ENCODE results near the gene STN1.

Gene STN1

DNA sequence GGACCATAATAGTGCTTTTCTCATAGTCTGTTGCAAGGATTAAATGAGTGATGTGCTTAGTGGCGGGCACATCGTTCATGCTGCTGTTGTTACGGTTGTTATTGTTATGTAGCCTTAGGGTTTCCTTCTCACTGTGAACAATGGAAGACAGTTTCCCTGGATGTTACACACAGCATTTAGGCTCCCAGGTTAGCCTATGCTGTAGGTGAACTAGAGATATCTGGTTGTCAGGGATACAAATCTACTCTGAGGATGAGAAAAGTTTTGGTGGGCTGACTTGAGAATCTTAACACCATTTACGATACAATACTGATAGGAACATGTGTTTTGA is 77.3 kb downstream of the STN1 start:
- no peak for DNase-seq

DNA sequence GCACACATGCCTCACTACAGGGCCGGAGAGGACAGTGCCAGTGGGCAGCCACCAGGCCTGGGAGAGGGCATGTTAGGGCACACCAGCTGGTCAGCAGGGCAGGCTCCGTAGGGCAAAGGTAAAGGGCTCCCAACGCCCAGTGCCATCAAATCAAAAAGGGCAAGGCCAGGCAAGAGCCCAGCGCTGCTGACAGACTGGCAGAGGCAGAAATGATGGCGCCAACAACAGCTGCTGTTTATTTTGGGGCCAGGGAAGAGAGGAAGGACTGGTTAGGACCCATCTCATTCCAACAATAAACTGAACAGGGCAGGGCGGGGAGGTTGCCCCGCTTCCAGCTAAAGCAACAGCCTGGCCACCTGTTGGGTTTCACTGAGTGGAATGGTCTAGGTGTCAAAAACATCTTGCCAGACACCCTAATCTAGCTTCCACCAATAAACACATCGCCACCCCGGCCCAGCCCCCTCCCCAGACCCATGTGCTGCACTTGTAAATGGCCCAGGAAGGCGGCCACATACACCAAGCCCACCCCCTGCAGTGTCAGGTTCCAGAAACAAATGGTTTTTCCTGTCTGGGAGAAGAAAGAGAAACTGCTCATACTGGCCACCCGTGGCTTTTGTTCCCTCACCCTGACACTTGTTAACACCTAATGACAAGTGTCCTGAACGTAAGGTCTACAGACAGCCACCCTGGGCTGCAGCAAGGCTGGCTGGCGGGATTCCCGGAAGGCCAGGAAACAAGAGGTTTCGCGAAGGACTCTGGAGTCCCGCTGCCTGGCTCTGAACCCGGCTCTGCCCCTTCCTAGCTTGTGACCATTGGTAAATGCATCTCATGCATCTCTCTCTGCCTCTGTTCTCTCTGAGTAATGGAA is 77.9 kb downstream of the STN1 start:
- DNase-seq = peak; percentile 60

DNA sequence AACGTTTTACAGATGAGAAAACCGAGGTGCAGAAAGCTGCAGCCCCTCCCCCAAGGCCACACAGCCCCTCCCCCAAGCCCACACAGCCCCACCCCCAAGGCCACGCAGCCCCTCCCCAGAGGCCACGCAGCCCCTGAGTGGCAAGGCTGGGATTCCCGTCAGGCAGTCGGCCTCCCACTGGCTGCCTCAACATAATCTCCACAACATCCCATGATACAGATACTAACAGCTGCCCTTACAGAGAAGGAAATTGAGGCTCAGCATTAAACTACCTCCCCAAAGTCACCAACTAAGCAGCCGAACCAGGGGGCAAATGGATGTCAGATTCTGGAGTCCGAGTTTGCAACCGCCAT is 78.5 kb downstream of the STN1 start:
- no peak for DNase-seq

DNA sequence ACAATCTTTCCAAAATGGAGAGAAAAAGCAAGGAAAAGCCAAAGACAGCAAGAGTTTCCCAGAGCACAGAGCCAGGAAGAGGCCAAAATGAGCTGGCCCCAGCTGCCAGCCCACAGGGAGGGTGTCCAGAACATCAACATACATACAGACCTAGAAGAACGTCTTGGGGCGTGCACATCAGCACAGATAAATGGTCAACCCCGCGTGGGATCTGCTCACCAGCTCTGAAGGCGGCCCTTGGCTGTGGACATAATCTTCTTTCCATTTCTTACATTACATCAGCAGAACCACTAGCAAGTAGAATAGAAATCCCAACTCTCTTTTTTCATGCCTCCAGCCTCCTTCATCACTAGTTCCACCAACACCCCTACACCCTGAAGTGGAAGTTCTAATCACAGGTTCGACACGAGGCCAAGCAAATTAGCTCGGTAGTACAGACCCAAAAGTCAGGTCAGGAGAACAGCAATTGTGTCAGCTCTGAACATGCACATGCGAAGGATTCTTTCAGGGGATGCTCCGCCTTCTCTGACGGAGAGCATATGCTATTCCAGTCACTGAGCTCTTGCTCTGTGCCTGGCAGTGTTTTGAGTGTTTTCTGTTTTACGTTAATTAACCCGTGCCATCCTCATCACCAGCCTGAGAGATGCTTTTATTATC is 79.0 kb downstream of the STN1 start:
- DNase-seq = no peak

DNA sequence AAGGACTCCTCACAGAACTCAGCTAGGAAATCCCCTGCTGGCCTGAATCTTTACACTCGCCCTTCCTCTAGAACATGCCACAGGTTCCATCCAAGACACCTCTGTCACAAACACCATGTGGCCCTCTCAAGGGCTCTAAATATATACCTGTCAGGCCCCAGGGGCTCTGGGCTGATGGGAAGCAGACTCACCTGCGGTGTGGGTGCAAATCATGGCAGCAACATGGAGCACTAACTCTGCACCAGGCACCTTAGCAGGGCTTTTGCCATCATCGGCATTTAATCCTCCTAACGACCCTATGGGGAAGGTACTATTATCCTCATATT is 80.0 kb downstream of the STN1 start:
- DNase-seq = no peak

DNA sequence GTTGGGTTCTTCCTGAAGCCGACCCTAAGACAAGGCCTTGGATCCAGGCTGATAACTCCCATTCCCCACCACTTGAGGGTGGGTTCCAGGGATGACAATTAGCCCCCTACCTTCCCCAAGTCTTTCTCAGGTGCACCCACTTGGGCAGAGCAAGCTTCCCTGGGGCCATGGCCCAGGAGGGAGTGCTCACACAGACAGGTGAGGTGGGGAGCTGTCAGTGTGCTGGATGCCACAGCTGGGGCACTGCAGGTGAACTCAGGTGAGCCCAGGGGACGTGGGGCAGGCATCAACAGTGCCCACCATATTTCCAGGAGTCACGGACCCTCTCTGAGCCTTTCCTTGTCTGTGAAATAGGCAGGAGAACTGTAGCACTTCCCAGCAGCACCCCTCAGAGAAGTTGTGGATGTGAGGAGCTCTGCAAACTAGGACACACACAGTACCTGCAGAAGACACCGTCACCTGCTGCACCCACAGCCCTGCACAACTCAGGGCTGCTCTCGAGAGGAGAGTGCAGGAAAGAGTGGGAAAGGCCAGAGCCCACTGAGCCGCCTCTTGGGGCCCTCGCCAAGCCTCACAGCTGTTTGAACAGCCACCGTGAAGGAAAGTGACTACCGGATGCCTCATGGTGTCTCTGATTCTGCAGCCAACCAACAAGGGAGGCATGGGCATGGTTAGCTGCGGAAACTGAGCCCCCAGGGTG is 80.5 kb downstream of the STN1 start:
- no peak for DNase-seq

DNA sequence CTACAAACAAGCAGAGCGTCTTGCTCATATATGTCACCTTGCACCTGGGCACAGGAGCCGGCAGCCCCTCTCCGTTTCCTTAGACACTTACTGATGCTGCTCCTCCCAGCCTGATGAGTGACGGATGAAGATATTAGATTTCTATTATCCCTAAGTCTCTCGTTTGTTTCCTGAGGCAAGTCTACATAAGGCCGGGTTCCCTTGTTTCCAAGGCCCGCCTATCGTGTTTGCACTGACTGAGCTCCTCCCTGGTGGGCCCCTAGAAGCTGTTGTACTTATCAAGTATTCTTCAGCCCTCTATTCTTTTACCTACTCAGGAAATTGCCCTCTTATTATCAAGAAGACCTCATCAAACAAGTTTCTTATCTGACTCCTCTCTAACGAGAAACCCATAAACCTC is 81.1 kb downstream of the STN1 start:
- DNase-seq = no peak

DNA sequence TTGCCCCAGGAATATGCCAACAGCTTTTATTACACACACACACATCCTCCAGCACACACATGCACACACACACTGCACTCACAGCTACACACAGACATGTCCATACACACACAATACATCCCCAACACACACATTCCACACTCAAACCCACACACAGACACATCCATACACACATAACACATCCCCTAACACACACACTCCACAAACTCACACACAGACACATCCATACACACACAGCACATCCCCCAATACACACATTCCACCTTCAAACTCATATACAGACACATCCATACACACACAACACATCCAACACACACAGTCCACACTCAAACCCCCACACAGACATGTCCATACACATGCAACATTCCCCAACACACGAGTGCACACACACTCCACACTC is 81.7 kb downstream of the STN1 start:
- DNase-seq = no peak

DNA sequence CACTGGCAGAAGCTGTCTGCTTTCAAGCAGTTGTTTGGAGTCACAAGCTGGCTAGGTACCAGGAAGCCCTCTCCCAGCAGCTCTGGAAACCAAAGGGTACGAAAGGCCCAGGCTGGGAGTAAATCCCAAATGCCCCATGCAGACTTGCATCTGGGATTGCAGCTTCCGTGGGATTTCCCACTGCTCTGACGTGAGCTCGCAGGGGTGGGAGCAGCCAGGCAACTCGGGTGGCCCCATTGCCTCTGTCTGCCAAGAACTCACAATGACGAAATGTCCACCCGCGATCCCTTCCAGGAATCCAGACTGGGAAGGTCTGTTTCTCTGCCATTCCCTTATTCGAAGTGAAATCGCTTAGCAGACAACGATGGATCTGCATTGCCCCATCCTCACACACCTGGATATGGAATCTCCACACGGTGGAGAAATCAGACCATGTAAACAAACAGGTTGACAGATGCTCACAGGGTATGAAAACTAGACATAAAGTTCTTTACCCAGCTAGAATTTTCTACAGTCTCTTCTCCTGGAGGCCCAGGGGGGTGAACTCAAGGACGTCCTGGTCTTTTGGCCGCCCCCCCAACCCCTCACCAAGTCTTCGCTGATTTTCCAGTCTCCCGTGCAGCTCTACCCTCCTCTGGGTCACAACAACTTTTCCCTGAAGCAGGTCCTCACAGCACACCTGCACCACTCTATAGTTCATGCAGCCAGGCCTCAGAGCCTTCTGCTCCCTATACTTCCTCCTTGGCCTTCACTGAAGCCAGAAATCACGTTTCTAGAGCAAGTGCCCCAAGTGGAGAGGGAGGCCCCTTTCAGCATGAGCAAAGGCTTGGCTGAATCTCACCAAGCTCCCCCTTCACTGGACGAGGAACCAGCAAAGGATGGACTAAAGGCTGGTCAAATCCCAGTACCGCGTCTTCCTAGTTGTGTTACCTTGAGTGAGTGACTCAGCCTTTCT is 82.6 kb downstream of the STN1 start:
- DNase-seq = no peak

DNA sequence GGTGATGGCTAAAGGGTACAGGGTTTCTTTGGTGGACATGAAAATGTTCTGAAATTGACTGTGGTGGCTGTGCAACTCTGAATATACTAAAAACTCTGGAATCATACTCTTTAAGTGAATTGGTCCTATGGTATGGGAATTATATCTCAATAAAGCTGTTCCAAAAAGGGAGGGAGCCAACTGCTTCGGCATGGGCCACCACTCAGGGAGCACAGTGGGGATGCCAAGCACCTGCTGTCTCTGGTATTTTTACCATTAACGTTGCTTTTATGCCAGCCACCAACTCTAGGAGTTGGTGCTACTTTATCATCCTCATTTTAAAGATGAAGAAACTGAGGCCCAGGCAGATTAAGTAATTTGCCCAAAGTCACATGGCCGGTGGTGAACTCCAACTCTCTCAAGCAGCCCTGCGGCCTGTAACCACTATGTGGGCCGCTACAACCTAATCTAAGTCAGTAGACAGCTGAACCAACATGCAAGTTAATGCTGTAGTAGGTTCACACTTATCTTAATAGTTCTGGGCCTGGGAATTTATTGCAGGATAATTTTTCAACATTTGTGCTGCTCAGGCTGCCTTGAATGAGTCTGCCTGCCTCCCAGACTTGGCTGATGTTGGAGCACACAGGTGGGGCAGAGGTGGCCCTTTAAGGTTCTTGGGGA is 83.4 kb downstream of the STN1 start:
- no peak for DNase-seq

DNA sequence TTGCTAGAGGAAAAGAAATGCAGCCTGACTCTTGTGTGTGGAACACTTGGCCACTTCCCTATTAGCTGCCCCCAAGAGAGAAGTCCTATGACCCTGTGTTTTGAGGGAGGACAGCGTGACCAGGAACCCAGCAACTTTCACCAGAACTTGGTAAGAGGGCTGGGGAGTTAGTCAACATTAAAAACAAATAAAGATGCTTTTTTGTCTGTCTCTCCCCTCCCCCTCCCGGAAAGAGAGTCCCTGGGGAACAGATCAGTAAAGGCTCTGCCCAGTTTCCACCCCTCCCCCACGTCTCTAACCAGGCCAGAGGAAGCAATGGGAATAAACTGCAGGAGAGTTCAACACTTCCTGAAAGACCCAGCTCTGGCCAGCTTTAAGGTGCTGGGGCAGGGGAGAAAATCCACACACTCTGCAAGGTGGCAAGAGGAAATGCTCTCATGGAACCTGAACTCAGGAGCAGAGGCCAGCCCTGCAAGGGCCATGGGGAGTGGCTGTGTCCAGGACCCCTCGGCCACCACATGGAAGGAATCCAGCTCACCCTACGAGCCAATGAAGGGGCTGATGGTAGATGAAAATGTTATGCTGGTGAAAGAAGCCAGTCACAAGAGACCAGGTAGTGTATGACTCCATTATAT is 84.1 kb downstream of the STN1 start:
- DNase-seq = peak; percentile 23

DNA sequence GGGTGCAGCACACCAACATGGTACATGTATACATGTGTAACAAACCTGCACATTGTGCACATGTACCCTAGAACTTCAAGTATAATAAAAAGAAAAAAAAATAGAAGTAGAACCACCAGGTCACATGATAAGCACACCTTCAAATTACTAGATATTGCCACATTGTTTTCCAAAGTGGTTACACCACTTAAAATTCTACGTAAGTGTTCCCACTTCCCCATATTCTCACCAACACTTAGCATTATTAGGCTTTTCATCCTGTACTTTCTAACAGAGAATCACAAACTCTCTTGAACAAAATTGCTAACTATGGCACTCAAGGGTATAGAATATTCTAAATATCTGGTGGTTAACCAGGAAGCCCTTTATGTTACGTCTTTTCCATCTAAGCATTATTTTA is 85.2 kb downstream of the STN1 start:
- DNase-seq = no peak
